Neural crest cell (in vitro differentiated cells): ENCODE data around the gene CDX2. TPM values are rescaled to one million over a fixed set of nuclear protein-coding genes. Genes with fewer than 3 reads are reported as not detected.
"Not testable (repeated sequence)": the region's sequence is repeated elsewhere in the genome, so short reads cannot be mapped to it uniquely, and the experiment has no call there.

Experiments used
- DNase-seq: peaks from one replicate; pipeline ENCODE4 v3.0.0; 2021; ENCODE audit warnings: low read depth, mixed read lengths, low spot score
- H3K27ac Mint-ChIP-seq: one replicate; pipeline ENCODE4 v1.8.0; 2021; ENCODE audit warnings: mild to moderate bottlenecking, mixed read lengths; ENCODE audit not compliant: unreplicated experiment
- H3K27me3 Mint-ChIP-seq: 2 replicates; pipeline ENCODE4 v1.8.0; 2021; ENCODE audit warnings: low read depth, mild to moderate bottlenecking, mixed read lengths
- H3K36me3 Mint-ChIP-seq: 2 replicates; pipeline ENCODE4 v1.8.0; 2021; ENCODE audit warnings: low read depth, mild to moderate bottlenecking, mixed read lengths
- H3K4me1 Mint-ChIP-seq: 2 replicates; pipeline ENCODE4 v1.8.0; 2021; ENCODE audit warnings: mixed read lengths
- H3K4me3 Mint-ChIP-seq: one replicate; pipeline ENCODE4 v1.8.0; 2021; ENCODE audit warnings: mild to moderate bottlenecking, mixed read lengths
- H3K9me3 Mint-ChIP-seq: 2 replicates; pipeline ENCODE4 v1.8.0; 2021; ENCODE audit warnings: mixed read lengths
- total RNA-seq: library from RNA; stranded (reverse); gene quantifications from 2 replicates; pipeline ENCODE4 v1.2.1, GENCODE V29; 2021
- TF ChIP-seq, protein P1 (sequence below): fragments of 200-600 bp; sonication (generic); conservative IDR thresholded peaks from 2 replicates; pipeline ENCODE4 v1.5.0; 2021; ENCODE audit warnings: antibody characterized with exemption, mild to moderate bottlenecking

CDX2 gene
- total RNA-seq, 1 donor from 2014 or later: 2.4 TPM

DNA sequence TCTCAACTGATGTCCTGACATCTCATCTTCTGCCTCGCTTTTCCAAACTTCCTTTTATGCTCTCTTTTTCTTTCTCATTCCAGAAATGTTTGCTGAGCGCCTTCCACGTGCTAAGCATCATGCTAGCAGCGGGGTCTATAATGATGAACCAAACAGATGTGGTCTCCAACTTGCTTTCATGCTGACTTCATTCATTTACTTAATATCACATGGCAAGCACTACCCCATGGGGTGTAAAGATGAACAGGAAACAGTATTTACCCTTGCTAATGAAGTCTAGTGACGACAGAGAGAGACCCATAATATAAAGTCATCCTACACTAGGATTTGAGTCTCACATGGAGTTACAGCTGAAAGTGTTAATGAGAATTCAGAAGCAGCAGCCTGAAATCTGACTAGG, 40.9 kb upstream of the CDX2 start:
- Mint-ChIP-seq H3K27ac (no peak overlapping the region), H3K27me3 (peaks cover 23% of the 10 kb centered on the region), H3K9me3 (no peaks in the 10 kb centered on the region), H3K36me3 (no peaks in the 10 kb centered on the region), H3K4me1 (no peaks in the 10 kb centered on the region), H3K4me3 (no peak overlapping the region)
- TF ChIP-seq, protein P1, sequence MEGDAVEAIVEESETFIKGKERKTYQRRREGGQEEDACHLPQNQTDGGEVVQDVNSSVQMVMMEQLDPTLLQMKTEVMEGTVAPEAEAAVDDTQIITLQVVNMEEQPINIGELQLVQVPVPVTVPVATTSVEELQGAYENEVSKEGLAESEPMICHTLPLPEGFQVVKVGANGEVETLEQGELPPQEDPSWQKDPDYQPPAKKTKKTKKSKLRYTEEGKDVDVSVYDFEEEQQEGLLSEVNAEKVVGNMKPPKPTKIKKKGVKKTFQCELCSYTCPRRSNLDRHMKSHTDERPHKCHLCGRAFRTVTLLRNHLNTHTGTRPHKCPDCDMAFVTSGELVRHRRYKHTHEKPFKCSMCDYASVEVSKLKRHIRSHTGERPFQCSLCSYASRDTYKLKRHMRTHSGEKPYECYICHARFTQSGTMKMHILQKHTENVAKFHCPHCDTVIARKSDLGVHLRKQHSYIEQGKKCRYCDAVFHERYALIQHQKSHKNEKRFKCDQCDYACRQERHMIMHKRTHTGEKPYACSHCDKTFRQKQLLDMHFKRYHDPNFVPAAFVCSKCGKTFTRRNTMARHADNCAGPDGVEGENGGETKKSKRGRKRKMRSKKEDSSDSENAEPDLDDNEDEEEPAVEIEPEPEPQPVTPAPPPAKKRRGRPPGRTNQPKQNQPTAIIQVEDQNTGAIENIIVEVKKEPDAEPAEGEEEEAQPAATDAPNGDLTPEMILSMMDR: no peak
- no peak for DNase-seq

DNA sequence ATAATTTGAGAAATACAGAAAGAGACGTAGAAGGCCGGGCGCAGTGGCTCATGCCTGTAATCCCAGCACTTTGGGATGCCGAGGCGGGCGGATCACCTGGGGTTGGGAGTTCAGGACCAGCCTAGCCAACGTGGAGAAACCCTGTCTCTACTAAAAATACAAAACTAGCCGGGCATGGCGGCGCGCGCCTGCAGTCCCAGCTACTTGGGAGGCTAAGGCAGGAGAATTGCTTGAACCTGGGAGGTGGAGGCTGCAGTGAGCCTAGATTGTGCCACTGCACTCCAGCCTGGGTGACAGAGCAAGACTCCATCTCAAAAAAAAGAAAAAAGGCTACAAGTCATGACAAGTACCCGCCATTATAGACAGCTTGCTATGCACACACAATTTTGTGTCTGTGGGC, 35.9 kb upstream of the CDX2 start:
- H3K27me3 Mint-ChIP-seq: peaks cover 11% of the 10 kb centered on the region
- not testable (repeated sequence) for H3K36me3 Mint-ChIP-seq, H3K4me1 Mint-ChIP-seq, DNase-seq, H3K9me3 Mint-ChIP-seq, H3K4me3 Mint-ChIP-seq, H3K27ac Mint-ChIP-seq

DNA sequence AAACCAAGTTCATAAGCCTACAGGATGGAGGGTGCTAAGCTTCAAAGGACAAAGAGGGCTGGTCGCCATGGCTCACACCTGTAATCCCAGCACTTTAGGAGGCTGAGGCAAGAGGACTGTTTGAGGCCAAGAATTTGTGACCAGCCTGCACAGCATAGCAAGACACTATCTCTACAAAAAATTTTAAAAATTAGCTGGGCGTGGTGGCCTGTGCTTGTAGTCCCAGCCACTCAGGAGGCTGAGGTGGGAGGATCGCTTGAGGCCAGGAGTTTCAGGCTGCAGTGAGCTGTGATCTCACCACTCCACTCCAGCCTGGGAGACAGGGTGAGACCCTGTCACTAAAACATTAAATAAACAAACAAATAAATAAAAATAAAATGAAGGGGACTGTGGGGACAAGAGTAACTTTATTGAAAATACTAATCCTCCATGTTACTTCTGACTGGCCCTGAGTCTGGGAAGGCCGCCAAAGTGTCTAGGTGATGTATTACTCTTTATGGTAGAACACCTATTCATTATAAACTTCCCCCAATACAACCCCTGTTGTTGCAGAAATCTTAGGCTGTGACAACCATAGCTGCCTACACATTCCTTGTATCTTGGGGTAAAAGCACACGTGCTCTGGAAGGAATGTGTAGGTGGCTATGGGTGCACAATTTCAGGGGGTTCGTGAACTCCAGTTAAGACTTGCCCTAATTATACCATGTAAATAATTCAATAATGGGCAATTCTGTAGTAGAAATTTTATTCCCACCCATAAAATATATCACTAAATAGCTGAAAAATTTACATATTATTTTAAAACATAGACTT, 34.0 kb upstream of the CDX2 start:
- Mint-ChIP-seq H3K27ac (no peak overlapping the region), H3K4me3 (no peak overlapping the region), H3K4me1 (no peaks in the 10 kb centered on the region), H3K9me3 (no peaks in the 10 kb centered on the region), H3K27me3 (peaks cover 7% of the 10 kb centered on the region), H3K36me3 (no peaks in the 10 kb centered on the region)
- no peak for DNase-seq
- TF ChIP-seq, protein P1: no peak

DNA sequence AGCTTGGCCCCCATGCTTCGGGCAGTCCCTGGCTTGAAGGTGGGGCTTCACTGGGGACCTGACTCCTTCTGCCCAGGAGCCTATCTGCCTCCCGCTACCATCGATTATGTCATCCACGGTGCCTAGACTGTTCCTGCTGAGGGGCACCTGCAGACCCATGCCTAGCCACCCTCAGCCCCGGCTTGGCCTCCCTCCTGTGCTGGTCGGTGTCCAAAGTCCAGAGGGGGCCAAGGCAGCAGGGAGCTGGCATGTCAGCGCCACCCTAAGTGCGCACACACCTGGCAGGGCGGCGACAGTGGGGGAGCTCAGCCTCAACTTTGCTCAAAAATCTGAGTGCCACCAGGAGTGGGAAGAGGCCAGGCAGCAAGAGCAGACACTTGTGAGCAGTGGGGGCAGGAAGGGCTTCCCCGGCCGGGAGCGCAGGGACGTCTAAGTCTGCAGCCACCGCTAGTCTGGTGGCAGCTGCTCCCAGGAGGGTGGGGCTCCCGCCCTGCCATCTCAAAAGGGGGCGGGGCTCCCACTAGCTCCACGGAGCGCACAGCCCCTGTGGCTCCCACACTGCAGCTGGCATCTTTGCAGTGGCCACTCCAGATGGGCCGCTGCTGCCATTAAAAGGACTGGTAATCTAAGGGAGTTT, 32.8 kb upstream of the CDX2 start:
- no peaks in the 10 kb centered on the region for H3K9me3 Mint-ChIP-seq
- H3K4me1 Mint-ChIP-seq: no peaks in the 10 kb centered on the region
- TF ChIP-seq, protein P1: no peak
- no peak overlapping the region for H3K4me3 Mint-ChIP-seq
- H3K27me3 Mint-ChIP-seq: peaks cover 7% of the 10 kb centered on the region
- no peak overlapping the region for H3K27ac Mint-ChIP-seq
- H3K36me3 Mint-ChIP-seq: no peaks in the 10 kb centered on the region
- no peak for DNase-seq

DNA sequence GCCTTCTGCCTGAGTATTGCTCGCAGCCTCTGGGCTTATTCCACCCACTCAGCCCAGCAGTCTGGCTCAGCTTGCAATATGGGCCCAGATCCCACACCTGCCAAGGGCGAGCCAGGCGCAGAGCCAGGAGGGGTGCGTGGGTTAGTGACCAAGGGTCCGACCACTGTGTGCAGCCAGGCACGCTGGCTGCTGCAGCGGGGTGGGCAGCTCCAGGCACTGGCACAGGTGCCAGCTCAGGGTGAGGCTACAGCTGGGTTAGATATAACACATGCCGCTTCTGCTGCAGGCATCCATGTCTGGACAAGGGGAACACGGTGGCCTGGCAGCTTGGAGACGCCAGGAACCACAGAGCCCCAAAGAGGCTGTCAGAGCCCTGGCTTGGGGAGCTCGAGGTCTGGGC, 31.9 kb upstream of the CDX2 start:
- TF ChIP-seq, protein P1: no peak
- Mint-ChIP-seq H3K9me3 (no peaks in the 10 kb centered on the region), H3K36me3 (no peaks in the 10 kb centered on the region), H3K4me1 (no peaks in the 10 kb centered on the region), H3K4me3 (no peak overlapping the region), H3K27ac (no peak overlapping the region), H3K27me3 (peaks cover 7% of the 10 kb centered on the region)
- DNase-seq: no peak

DNA sequence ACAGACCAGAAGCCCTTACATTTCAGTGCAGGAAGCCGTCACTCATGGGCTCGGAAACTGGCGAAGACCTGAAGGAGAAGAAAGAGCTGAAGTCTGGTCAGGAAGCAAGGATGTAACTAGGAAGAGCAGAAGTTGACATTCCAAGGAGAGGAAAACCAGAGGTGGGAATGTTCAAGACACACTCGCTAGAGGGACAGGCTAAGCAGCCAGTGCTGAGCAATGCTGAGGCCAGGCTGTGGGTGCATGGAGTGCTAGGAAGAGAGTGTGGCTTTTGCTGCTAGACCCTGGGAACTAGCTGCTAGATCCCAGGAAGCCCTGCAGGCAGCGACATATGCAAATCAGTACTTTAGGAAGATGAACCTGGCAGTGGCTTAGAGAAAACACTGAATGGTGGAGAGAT, 31.5 kb upstream of the CDX2 start:
- Mint-ChIP-seq H3K27me3 (peaks cover 7% of the 10 kb centered on the region), H3K4me1 (no peaks in the 10 kb centered on the region), H3K9me3 (no peaks in the 10 kb centered on the region), H3K36me3 (no peaks in the 10 kb centered on the region), H3K27ac (no peak overlapping the region), H3K4me3 (no peak overlapping the region)
- no peak for DNase-seq
- TF ChIP-seq, protein P1: no peak
